Cardiac fibroblast (primary cell): ENCODE measurements around the gene GRB10.

Experiments
- DNase-seq, 2 donors: peaks; one replicate each; pipeline versions ENCODE4 v3.0.0 to v3.0.0-alpha.2; 2010; ENCODE audit warnings: low read depth in 2 of 2
- H3K4me3 ChIP-seq, 2 donors: replicated peaks in 1 of 2; 1 replicate in 1 of 2; 2 replicates in 1 of 2; pipeline ENCODE4 v1.5.1; 2011; ENCODE audit warnings: low read depth in 2 of 2, low read length in 2 of 2, mild to moderate bottlenecking in 2 of 2, moderate library complexity in 1 of 2
- TF ChIP-seq, protein P1 (sequence below): IDR thresholded peaks from one replicate; pipeline ENCODE4 v1.5.1; 2011; ENCODE audit warnings: low read depth, mild to moderate bottlenecking, low read length, inconsistent platforms

The GRB10 gene

DNA sequence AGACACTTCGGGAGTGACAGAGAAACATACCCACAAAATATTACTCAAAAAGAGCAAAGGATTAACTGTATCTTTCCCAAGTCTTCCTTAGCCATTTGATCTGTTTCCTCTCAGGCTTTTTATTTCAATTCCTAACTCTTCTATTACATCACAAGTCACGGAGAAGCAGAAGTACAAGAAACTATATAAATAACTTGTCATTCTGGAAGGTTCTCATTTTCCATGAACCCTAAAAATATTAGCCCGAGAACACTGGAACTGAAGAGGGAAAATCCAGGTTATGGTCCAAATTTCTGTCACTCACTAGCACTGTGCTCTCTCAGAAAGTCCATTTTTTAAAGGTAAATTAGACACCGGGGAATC is 98.0 kb downstream of the GRB10 start:
- no peak for DNase-seq
- no peak overlapping the region for H3K4me3 ChIP-seq

DNA sequence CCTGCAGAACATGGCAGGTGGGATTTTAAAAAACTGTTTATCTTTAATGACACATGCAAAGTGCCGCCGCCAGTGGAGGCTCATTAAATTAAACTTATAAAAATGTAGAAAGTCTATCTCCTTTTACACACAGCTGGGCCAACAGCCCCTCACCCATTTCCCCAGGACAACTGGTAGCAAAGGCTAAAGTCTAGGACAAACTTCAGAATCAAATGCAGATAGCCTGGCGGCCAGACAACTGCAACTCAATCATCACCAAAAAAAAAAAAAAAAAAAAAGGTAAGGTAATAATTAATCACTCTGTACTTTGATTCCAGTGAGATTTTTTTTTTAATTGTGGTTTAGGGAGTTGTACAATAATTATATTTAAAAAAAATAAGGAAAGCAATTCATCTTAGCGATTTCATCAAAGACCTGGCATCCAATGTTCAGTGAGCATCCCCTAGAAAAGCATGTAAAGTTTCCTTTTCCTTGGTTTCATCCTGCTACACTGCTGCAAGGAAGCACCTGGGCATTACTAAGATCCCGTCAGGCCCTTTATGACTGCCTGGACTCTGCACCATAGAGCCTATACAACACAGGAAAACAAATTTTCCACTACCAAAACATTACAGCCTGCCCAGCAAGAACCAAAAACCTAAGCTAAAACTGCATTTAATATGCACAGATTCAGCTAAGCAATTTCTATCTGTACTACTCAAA is 98.5 kb downstream of the GRB10 start:
- no peak overlapping the region for H3K4me3 ChIP-seq
- TF ChIP-seq, protein P1, sequence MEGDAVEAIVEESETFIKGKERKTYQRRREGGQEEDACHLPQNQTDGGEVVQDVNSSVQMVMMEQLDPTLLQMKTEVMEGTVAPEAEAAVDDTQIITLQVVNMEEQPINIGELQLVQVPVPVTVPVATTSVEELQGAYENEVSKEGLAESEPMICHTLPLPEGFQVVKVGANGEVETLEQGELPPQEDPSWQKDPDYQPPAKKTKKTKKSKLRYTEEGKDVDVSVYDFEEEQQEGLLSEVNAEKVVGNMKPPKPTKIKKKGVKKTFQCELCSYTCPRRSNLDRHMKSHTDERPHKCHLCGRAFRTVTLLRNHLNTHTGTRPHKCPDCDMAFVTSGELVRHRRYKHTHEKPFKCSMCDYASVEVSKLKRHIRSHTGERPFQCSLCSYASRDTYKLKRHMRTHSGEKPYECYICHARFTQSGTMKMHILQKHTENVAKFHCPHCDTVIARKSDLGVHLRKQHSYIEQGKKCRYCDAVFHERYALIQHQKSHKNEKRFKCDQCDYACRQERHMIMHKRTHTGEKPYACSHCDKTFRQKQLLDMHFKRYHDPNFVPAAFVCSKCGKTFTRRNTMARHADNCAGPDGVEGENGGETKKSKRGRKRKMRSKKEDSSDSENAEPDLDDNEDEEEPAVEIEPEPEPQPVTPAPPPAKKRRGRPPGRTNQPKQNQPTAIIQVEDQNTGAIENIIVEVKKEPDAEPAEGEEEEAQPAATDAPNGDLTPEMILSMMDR, result no peak
- no peak for DNase-seq

More for the DNA sequence above, 98.0 kb downstream of the GRB10 start:
- TF ChIP-seq, protein P1, result no peak

DNA sequence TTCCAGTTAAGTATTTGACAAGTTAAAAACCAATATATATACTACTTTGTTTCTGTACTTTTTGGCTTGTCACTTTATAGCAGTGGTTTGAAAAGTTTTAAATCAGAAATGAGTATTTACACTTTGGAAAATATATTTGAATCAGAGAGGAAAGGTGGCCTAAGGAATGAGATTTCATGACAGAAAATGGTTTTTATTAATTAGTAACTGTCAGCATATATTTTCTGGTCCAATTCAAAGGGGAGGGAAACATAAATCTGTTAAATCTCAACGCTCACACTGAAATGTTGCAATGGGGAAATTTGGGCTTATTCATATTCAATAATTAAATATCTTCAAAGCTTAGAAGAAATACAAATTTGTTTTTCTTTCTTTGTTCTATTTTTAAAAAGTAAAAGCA is 100.1 kb downstream of the GRB10 start:
- DNase-seq, result no peak
- TF ChIP-seq, protein P1, result no peak
- no peak overlapping the region for H3K4me3 ChIP-seq

DNA sequence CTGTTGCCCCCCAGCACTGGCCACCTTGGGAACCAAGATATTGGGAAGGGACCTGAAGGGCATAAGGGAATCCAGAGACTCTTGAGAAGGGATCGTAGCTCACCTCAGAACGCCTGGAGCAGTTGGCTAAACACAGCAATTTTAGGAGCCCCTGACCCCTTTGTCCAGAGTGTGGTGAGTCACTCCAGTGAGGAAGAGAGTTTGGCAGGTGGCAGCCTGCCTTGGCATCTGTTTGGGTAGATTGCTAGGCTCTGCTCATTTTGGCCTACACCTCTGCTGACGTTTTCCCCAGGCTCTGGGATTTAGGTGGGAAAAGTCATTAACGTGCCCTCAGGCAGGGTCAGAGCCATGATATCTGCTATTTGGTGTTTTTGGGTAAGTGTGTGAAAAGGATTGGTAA is 100.6 kb downstream of the GRB10 start:
- DNase-seq, result no peak
- TF ChIP-seq, protein P1, result no peak
- H3K4me3 ChIP-seq, result no peak overlapping the region

DNA sequence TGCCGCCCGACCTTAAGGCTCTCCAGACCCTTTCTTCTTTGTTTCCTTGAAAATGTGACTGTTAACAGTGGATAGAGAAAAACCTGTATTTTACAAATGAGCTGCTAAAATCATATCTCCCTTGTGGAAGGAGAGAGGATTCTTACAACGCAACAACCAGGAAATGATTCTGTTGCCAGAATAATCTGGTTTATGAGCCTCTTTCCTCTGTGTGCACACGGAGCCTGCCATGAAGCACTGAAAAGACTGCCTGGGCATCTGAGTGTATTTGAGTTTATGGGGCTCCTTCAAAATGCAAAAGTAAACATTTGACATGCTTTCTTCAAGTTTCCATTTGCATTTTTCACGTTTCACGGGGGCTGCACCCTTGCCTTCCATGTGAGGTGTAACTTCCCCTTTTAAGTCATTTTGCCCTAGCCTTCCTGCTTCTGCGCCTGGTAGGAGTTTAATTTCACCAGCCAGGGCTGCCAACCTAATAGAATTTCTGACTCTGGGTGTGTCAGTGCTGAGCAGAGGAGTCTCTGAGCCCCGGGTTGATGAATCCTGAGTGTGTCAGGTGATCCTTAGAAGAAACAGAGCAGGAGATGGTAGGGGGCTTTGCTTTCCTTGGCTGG is 101.2 kb downstream of the GRB10 start:
- TF ChIP-seq, protein P1, result no peak
- H3K4me3 ChIP-seq, result no peak overlapping the region
- no peak for DNase-seq

DNA sequence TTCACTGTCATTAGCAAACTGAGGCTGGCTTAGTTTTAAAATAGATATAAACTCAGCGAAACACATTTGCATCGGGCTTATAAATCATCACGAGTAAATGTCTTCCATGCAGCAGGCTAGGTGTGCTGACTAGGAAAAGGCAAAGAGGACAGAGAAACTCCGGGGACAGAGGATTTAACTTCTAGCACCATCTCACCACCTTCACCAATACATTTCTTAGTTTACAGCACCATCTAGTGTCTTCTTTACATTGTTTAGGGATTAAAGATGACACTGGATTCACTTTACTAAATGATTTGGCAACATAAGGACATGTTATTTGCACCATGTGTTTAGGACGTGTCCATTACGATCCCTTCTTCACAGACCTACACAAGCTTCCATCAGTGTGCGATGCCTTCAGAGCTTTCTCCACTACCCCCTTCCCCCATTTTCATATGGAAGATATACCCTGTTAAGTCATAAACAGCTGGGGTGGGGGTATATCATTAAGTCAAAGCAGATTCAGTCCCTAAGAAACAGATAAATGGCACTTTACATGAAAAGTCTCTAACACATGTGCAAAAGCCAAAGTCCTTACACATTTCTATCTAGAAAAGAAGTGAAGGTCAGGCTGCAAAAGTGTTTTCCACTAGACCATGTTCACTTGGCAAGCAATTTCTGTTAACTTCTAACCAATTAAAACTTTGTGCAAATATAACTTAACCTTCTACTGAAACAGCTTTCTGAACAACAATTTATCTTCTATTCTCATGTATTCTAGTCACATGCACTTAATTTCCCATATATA is 103.3 kb downstream of the GRB10 start:
- peak; percentile 69 to 72 for DNase-seq
- no peak overlapping the region for H3K4me3 ChIP-seq
- TF ChIP-seq, protein P1, result peak; percentile 15
